ENCODE measurements around the gene PTPRA.

PTPRA gene

GRCh38 chr20:2887715-2888114 lies 14.4 kb downstream of the PTPRA start:
- TF ChIP-seq CTCF (IDR thresholded peaks at IDR 0.05; ENCODE audit: low read depth, low read length, missing control alignments), result no peak
- no peak for DNase-seq (ENCODE audit: low read depth)
- H3K4me3 ChIP-seq (ENCODE audit: low read depth, low read length), result no peak overlapping the region

- TF ChIP-seq CTCF (IDR thresholded peaks at IDR 0.05; ENCODE audit: low read depth, low read length, missing control alignments), result no peak
- H3K4me3 ChIP-seq (ENCODE audit: low read depth, low read length), result no peak overlapping the region
- DNase-seq (ENCODE audit: low read depth), result no peak
Measured at GRCh38 chr20:2888224-2888955, 15.1 kb downstream of the PTPRA start.

DNA sequence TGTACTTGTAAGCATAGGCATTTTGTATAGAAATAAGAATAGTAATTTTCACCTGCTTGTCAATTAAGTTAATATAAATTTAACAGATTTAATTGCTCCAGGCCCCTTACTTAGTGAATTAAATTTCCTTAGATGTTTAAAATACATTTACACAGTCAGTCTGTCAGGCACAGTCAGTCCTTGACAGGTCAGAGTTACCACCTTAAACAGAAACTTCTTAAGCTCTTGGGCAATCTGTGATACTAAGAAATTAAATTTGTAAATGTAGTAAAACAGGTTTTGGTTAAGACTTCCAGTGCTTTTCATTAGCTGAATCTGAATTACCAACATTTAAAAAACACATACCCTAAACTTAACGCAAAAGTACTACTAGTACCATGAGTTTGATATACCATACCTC lies 15.9 kb downstream of the PTPRA start:
- DNase-seq (ENCODE audit: low read depth), result no peak
- no peak overlapping the region for H3K4me3 ChIP-seq (ENCODE audit: low read depth, low read length)
- TF ChIP-seq CTCF (IDR thresholded peaks at IDR 0.05; ENCODE audit: low read depth, low read length, missing control alignments), result no peak

GRCh38 chr20:2889797-2890196 lies 16.5 kb downstream of the PTPRA start:
- DNase-seq (ENCODE audit: low read depth), result no peak
- H3K4me3 ChIP-seq (ENCODE audit: low read depth, low read length), result no peak overlapping the region
- TF ChIP-seq CTCF (IDR thresholded peaks at IDR 0.05; ENCODE audit: low read depth, low read length, missing control alignments), result no peak

- TF ChIP-seq CTCF (IDR thresholded peaks at IDR 0.05; ENCODE audit: low read depth, low read length, missing control alignments), result no peak
- no peak for DNase-seq (ENCODE audit: low read depth)
- no peak overlapping the region for H3K4me3 ChIP-seq (ENCODE audit: low read depth, low read length)
Measured at GRCh38 chr20:2890742-2891141, 17.5 kb downstream of the PTPRA start.

DNA sequence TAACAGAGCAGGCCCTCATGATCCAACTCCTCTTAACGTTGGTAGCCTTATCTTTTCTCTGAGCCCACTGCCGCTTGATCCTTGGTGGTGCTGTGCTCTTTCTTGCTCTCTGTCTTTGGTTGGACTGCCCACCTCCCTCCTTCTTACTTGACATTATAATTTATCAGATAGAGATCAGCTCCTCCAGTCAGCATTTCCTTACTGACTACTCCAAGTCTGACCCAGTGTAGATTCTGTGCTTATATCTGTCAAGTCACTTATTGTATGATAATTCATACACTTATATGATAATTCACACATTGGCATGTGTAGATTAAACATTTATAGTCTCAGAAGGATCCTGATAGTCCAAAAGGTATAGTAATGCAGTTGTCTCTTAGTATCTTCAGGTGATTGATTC lies 18.1 kb downstream of the PTPRA start:
- no peak for DNase-seq (ENCODE audit: low read depth)
- no peak overlapping the region for H3K4me3 ChIP-seq (ENCODE audit: low read depth, low read length)
- TF ChIP-seq CTCF (IDR thresholded peaks at IDR 0.05; ENCODE audit: low read depth, low read length, missing control alignments), result no peak

DNA sequence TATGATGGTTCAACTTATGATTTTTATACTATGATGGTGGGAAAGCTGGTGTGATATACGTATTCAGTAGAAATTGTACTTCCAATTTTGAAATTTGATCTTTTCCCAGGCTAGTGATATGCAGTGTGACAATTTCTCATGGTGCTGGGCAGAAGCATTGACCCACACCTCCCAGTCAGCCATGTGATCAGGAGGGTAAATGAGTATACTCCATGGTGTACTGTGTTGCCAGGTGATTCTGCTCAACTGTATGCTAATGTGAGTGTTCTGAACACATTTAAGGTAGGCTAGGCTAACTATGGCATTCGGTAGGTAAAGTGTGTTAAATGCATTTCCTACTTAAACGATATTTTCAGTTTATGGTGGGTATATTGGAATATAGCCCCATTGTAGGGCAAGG lies 19.1 kb downstream of the PTPRA start:
- TF ChIP-seq CTCF (IDR thresholded peaks at IDR 0.05; ENCODE audit: low read depth, low read length, missing control alignments), result no peak
- no peak for DNase-seq (ENCODE audit: low read depth)

More for the DNA sequence above, 19.1 kb downstream of the PTPRA start:
- no peak overlapping the region for H3K4me3 ChIP-seq (ENCODE audit: low read depth, low read length)
